ENCODE data around the gene KIAA0513.
"Not testable (repeated sequence)": the region's sequence is repeated elsewhere in the genome, so short reads cannot be mapped to it uniquely, and the experiment has no call there.

KIAA0513 gene

DNA sequence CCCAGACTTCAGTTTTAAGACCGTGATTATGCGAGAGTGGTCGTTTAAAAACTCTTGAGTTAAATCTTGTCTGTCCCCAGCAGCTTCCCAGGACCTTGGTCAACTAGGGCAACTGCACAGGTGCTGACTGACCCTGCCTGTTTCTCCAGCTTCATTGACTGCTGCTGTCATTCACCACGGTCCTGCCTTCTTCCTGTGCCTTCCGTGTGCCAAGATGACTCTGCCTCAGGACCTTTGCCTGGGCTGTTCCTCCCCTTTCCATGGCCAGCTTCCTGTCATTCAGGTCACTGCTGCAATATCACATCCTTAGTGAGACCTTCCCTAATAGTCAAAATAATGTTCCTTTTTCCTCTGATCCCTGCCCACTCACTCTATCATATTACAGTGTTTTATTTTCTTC lies 3.9 kb downstream of the KIAA0513 start:
- TF ChIP-seq, protein P1, sequence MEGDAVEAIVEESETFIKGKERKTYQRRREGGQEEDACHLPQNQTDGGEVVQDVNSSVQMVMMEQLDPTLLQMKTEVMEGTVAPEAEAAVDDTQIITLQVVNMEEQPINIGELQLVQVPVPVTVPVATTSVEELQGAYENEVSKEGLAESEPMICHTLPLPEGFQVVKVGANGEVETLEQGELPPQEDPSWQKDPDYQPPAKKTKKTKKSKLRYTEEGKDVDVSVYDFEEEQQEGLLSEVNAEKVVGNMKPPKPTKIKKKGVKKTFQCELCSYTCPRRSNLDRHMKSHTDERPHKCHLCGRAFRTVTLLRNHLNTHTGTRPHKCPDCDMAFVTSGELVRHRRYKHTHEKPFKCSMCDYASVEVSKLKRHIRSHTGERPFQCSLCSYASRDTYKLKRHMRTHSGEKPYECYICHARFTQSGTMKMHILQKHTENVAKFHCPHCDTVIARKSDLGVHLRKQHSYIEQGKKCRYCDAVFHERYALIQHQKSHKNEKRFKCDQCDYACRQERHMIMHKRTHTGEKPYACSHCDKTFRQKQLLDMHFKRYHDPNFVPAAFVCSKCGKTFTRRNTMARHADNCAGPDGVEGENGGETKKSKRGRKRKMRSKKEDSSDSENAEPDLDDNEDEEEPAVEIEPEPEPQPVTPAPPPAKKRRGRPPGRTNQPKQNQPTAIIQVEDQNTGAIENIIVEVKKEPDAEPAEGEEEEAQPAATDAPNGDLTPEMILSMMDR (IDR thresholded peaks at IDR 0.05; ENCODE audit: low read depth, low read length) = no peak
- DNase-seq (ENCODE audit: extremely low read depth, low read depth) = no peak

DNA sequence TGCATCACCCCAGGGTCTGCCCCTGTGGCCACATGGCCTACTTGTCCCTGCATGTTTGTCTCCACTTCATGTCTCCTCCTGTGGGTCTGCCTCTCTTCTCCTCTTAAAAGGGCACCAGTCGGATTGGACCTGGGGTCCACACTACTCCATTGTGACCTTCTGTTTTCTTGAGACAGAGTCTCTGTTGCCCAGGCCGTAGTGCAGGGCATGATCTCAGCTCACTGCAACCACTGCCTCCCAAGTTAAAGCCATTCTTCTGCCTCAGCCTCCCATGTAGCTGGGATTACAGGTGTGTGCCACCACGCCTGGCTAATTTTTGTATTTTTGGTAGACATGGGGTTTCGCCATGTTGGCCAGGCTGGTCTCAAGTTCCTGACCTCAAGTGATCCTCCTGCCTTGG lies 4.6 kb downstream of the KIAA0513 start:
- not testable (repeated sequence) for DNase-seq (ENCODE audit: extremely low read depth, low read depth)

DNA sequence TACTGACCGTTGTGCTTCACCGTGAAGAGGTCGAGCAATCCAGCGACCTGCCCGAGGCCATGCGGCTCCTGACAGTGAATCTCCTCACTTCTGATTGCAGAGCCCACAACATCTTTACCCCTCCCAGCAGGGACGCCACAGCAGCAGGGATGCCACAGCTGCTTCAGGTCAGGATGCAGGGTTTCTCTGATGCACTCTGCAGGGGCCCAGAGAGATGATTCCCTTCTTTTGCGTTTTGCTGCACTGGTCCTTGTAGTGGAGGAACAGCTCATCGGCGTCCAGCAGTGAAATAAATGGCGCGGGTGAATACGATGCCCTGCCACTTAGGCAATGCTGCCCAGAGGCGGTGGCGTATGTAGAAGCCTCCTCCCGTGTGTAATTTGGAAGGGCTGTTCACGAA lies 5.6 kb downstream of the KIAA0513 start:
- TF ChIP-seq, protein P1 (IDR thresholded peaks at IDR 0.05; ENCODE audit: low read depth, low read length) = no peak
- no peak for DNase-seq (ENCODE audit: extremely low read depth, low read depth)

GRCh38 chr16:85034591-85035433 lies 7.2 kb downstream of the KIAA0513 start:
- DNase-seq (ENCODE audit: extremely low read depth, low read depth) = no peak
- TF ChIP-seq, protein P1 (IDR thresholded peaks at IDR 0.05; ENCODE audit: low read depth, low read length) = no peak

DNA sequence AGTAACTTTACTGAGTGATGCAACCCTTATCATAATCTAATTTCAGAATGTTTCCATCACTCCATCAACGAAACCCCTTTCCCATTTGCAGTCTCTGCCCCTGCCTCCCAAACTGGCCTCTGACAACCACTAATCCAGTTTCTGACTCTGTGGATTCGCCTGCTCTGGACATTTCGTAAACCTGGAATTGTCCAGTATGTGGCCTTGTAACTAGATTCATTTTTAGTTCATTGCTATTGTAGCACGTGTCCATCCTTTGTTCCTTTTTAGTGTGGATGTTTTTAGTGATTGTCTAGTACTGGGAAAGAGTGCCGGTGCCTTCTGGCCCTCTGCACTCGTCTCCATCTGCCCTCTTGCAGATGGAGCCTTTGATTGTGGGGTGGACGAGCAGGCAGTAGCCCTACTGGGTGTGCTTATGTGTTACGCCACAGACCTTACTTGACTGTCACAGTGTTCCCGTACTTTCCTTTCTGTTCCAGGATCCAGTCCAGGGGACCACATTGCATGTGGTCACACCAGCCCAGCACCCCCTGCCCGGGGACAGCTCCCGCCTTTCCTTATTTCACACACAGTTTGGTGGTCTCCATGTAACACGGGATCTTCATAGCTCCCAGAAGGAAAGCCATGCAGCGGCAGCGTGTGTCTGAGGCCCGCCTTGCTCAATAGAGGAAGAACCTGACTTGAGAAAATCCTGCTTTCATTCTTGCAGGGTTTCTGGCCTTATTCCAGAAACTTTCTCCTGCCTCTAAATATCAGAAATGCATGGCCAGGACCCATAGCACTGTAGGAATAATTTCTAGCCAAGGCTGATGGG lies 8.8 kb downstream of the KIAA0513 start:
- no peak for DNase-seq (ENCODE audit: extremely low read depth, low read depth)
- TF ChIP-seq, protein P1 (IDR thresholded peaks at IDR 0.05; ENCODE audit: low read depth, low read length) = no peak

DNA sequence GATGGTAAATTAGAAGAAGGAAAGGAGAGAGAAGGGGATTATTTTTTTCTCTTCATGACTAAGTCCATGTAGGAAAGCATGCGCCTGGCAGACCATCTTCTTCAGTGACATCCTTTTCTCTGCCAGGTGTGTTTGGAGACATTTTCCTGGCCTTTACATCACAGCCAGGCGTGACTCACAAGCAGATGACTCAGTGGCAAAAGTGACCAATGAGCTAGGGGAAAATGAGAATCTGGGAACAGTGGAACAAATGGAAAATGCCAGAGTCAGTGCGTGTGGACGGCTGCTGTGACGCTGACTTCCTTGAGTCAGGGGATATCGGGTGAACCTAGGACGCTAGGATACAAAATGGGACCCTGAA lies 9.4 kb downstream of the KIAA0513 start:
- no peak for DNase-seq (ENCODE audit: extremely low read depth, low read depth)
- TF ChIP-seq, protein P1 (IDR thresholded peaks at IDR 0.05; ENCODE audit: low read depth, low read length) = no peak

DNA sequence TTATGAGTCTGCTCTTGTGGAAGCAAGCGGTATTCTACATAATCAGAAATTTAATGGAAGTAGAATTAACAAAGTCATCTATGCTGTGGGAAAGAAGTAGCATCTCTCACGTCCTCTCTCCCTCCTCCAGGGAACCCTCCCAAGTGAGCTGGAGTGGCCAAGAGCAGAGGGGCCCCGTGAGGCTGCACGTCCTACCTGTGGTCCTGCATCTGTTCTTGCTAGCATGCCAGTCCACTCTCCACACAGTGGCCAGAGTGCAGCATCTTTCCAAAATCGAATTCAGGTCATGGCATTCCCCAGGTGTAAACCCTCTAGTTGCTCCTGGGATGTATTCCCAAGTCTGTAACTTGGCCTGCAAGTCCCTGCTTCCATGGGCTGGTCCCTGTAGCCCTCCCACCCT lies 10.1 kb downstream of the KIAA0513 start:
- TF ChIP-seq, protein P1 (IDR thresholded peaks at IDR 0.05; ENCODE audit: low read depth, low read length) = no peak
- no peak for DNase-seq (ENCODE audit: extremely low read depth, low read depth)

Data from AG09319 (cell line).